ENCODE measurements around the gene TUSC2.

The TUSC2 gene

GRCh38 chr3:50334339-50335075 is 6.5 kb upstream of the TUSC2 start:
- no peak for DNase-seq (ENCODE audit: low read depth)
- TF ChIP-seq, protein P1, sequence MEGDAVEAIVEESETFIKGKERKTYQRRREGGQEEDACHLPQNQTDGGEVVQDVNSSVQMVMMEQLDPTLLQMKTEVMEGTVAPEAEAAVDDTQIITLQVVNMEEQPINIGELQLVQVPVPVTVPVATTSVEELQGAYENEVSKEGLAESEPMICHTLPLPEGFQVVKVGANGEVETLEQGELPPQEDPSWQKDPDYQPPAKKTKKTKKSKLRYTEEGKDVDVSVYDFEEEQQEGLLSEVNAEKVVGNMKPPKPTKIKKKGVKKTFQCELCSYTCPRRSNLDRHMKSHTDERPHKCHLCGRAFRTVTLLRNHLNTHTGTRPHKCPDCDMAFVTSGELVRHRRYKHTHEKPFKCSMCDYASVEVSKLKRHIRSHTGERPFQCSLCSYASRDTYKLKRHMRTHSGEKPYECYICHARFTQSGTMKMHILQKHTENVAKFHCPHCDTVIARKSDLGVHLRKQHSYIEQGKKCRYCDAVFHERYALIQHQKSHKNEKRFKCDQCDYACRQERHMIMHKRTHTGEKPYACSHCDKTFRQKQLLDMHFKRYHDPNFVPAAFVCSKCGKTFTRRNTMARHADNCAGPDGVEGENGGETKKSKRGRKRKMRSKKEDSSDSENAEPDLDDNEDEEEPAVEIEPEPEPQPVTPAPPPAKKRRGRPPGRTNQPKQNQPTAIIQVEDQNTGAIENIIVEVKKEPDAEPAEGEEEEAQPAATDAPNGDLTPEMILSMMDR (conservative IDR thresholded peaks at IDR 0.05; ENCODE audit: low read depth, low read length): no peak
- H3K4me3 ChIP-seq (ENCODE audit: low read length): no peak overlapping the region

- no peak overlapping the region for H3K4me3 ChIP-seq (ENCODE audit: low read length)
- TF ChIP-seq, protein P1 (conservative IDR thresholded peaks at IDR 0.05; ENCODE audit: low read depth, low read length): no peak
- DNase-seq (ENCODE audit: low read depth): no peak
Observed at GRCh38 chr3:50333744-50334328, 5.8 kb upstream of the TUSC2 start.

DNA sequence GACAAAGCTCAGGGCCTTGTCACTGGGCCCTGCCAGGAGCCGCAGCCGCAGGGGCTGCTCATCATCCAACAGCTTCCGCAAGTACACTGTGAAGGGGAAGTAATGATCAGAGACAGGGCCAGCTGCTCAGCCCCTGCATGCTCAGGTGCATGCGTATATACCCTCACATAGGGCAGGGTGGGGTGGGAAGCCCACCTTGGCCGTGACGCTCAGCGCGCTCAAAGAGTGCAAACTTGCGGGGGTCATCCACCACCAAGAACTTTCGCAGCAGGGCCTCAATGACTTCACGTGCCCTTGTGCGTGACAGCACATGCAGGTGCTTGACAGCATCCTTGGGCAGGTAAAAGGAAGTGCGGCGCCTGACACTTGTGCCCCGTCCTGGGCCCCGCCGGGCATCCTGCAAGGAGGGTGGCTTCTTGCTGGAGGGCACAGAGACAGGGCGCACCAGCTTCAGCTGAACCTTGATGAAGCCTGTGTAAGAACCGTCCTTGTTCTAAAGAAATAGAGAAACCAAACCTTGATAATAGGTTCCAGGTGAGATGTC is 3.4 kb upstream of the TUSC2 start:
- DNase-seq (ENCODE audit: low read depth): no peak
- TF ChIP-seq, protein P1 (conservative IDR thresholded peaks at IDR 0.05; ENCODE audit: low read depth, low read length): no peak
- no peak overlapping the region for H3K4me3 ChIP-seq (ENCODE audit: low read length)

GRCh38 chr3:50330330-50330729 is 2.3 kb upstream of the TUSC2 start:
- DNase-seq (ENCODE audit: low read depth): no peak
- no peak overlapping the region for H3K4me3 ChIP-seq (ENCODE audit: low read length)
- TF ChIP-seq, protein P1 (conservative IDR thresholded peaks at IDR 0.05; ENCODE audit: low read depth, low read length): no peak

GRCh38 chr3:50327129-50327528 is 894 bp downstream of the TUSC2 start:
- H3K4me3 ChIP-seq (ENCODE audit: low read length): peak overlapping the region; percentile 86
- TF ChIP-seq, protein P1 (conservative IDR thresholded peaks at IDR 0.05; ENCODE audit: low read depth, low read length): no peak
- DNase-seq (ENCODE audit: low read depth): no peak

DNA sequence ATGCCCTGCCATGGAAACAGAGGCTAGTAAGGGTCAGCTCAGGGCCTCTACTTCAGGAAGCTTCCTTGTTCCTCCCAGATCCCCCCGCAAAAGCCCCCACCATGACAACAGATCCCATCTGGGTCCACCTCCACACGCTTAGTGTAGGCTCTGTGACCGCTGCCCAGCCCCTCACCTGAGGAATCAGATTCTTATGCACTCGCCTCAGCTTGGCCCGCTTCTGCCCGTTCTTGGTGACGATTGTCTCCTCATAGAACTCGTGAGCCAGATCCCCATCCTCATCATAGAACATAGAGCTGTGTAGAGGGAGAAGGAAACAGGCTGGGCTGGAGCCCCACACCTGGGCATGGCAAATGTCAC is 1.9 kb downstream of the TUSC2 start:
- DNase-seq (ENCODE audit: low read depth): no peak
- TF ChIP-seq, protein P1 (conservative IDR thresholded peaks at IDR 0.05; ENCODE audit: low read depth, low read length): no peak
- no peak overlapping the region for H3K4me3 ChIP-seq (ENCODE audit: low read length)
